Right lung (tissue), 5 donors: ENCODE measurements around the gene HAUS1. TPM values are rescaled to one million over a fixed set of nuclear protein-coding genes. Genes with fewer than 3 reads are reported as not detected.
"Not testable (repeated sequence)": the region's sequence is repeated elsewhere in the genome, so short reads cannot be mapped to it uniquely, and the experiment has no call there.

Experiments
- DNase-seq, 2 donors: peaks; one replicate each; pipeline ENCODE4 v3.0.0-alpha.2; 2013
- polyA plus RNA-seq, 5 donors: library from polyadenylated mRNA; unstranded; fragments of 120-200 nt; gene quantifications; one replicate each; pipeline versions ENCODE4 v1.2.1 to v1.2.3, GENCODE V29; 2013; ENCODE audit warnings: inconsistent platforms in 1 of 5, low replicate concordance in 1 of 5; ENCODE audit not compliant: insufficient read length in 5 of 5, insufficient read depth in 1 of 5

HAUS1 gene
- polyA plus RNA-seq, 5 donors, result 41.1 to 62.4 (median 52.7) TPM

- peak in 1 of 2 donors; percentile 40 for DNase-seq
Observed at GRCh38 chr18:46152808-46153617, 48.8 kb downstream of the HAUS1 start.

GRCh38 chr18:46155641-46156051 lies 51.5 kb downstream of the HAUS1 start:
- DNase-seq, result no peak

GRCh38 chr18:46156124-46156745 lies 52.0 kb downstream of the HAUS1 start:
- no peak for DNase-seq

GRCh38 chr18:46156843-46157242 lies 52.7 kb downstream of the HAUS1 start:
- no peak for DNase-seq

- no peak for DNase-seq
Observed at GRCh38 chr18:46158499-46158898, 54.3 kb downstream of the HAUS1 start.

- DNase-seq, result no peak
Observed at GRCh38 chr18:46160050-46160798, 56.0 kb downstream of the HAUS1 start.

GRCh38 chr18:46160840-46161239 lies 56.7 kb downstream of the HAUS1 start:
- DNase-seq, result not testable (repeated sequence)

GRCh38 chr18:46161703-46162396 lies 57.7 kb downstream of the HAUS1 start:
- no peak for DNase-seq

- no peak for DNase-seq
Observed at GRCh38 chr18:46163091-46163490, 58.9 kb downstream of the HAUS1 start.

GRCh38 chr18:46163941-46164499 lies 59.8 kb downstream of the HAUS1 start:
- DNase-seq, result no peak

- not testable (repeated sequence) for DNase-seq
Observed at GRCh38 chr18:46164502-46164901, 60.3 kb downstream of the HAUS1 start.

GRCh38 chr18:46164920-46165319 lies 60.7 kb downstream of the HAUS1 start:
- DNase-seq, result no peak

- DNase-seq, result no peak
Observed at GRCh38 chr18:46166261-46166970, 62.2 kb downstream of the HAUS1 start.

GRCh38 chr18:46167971-46168370 lies 63.8 kb downstream of the HAUS1 start:
- DNase-seq, result no peak

- no peak for DNase-seq
Observed at GRCh38 chr18:46169464-46169941, 65.3 kb downstream of the HAUS1 start.

- no peak for DNase-seq
Observed at GRCh38 chr18:46171331-46171730, 67.1 kb downstream of the HAUS1 start.

GRCh38 chr18:46173393-46174341 lies 69.5 kb downstream of the HAUS1 start:
- peak; percentile 90 to 92 for DNase-seq

- peak in 1 of 2 donors; percentile 20 for DNase-seq
Observed at GRCh38 chr18:46174342-46175041, 70.3 kb downstream of the HAUS1 start.

- no peak for DNase-seq
Observed at GRCh38 chr18:46176001-46176400, 71.8 kb downstream of the HAUS1 start.
